Inflammatory macrophage (primary cell): ENCODE measurements around the gene CAMSAP2.

Experiments
- DNase-seq, 2 donors: peaks; one replicate each; pipeline ENCODE4 v3.0.0-alpha.2; 2020 to 2022

CAMSAP2 gene

DNA sequence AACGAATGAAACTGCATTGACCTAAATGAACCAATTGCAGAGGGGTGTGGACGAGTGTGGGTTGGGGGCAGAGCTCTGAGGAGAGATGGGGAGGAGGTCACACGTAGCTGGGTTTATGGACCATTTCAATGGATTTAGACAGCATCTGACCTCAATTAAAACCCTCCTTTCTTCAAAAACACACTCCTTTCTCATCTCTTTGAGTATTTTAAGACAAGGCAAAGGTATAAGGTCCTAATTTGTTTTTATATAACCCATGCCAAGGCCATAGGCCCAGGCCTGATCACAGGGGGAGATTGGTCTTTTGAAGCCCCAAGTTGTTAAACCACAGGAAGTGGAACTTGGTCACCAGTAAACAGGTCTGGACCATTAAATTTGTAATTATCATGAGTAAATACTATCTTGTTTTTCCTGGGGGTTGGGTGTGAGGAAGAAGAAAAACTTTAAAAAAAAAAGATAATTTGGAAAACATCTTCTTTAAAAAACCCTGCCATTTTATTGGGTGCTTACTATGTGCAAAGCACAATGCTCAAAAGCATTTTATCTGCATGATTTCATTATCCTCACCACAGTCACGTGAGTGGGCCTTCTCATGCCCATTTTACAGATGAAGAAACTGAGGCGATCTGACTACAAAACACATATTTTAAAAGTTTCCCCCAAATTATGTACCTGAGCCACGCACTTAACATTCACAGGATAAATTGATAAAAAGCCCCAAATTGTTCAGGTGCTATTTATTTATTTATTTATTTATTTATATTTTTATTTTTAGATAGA lies 147.1 kb downstream of the CAMSAP2 start:
- DNase-seq: no peak

DNA sequence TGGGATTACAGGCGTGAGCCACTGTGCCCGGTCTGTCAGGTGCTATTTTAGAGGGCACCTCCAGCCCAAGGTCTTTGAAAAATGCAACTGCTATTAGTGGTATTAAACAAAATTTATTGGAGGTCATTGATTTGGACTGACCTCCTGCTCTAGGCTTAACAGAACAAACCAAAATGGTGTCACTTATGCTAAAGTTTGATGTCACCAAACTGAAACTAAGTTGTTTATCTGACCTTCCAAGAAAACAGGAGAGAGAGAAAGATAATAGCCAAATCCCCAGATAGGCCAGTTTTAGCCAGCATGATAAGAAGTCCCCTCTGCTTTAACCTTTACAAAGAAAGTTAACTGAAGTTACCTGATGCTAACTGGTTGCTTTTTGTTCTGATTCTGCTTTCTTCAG lies 147.9 kb downstream of the CAMSAP2 start:
- DNase-seq: no peak

DNA sequence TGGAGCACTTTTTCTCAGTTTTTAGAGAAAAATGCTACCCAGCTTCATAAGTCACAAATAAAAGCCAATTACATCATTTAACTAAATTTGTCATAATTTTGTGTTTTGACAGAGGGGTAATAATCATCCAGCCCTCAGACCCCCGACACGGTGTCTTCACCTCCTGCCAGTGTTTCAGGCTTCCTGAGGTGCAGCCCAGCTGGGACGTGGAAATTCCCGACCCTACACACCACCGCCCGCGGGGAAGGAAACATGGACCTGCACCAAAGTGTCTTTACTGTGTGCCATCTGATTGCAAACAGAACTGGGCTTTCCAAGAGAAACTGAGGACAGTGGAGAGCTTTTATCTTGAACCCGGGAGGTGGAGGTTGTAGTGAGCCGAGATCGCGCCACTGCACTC lies 148.3 kb downstream of the CAMSAP2 start:
- no peak for DNase-seq

DNA sequence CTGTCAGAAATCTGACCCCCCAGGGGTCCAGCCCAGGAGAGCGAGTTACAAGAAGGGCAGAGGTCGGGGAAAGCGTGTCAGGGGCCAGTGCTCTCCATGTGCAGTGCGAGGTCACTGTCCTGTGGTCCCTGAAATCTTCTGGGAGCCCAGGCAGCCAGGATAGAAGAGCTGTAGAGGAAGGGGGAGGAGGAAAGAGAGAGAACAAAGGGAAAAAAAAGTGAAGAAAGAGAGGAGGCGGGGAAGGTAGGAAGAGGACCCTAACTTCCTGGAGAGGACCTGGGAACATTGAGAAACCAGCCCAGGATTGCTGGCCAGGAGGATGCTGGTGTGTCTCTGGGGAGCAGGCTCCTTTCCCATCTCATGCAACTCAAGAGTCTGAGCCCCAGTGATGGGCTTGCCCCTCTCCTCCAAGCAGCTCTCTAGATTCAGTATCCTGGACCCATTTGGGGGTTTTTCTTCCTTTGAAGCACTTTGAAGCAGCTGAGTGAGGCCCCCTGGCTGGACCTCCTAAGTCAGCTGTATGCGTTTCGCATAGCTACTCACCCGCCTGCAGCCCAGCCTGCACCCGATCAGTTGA lies 149.2 kb downstream of the CAMSAP2 start:
- DNase-seq: no peak

DNA sequence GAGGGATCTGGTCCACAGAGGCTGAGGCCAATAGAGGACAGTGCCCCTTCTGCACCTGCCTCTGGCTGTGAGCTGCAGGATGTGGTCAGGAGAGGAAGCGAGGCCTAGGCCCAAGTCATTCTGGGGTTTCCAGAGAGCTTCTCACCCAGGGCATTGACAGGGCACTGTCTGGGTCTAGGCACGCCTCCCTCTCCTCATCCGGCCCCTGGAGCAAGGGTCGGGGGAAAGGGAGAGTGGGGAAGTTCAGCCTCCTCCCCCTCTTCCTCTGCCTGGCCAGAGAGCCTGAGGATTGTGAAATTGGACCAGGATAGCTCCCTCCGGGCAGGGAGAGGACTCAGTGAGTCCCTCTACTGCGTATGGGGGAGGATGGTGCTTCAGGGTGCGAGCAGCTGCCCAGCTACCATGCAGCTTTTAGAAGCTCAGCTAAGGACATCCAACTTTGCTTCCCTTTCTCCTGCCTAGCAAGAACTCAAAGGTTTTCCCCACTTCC lies 149.7 kb downstream of the CAMSAP2 start:
- peak; percentile 11 to 25 for DNase-seq

DNA sequence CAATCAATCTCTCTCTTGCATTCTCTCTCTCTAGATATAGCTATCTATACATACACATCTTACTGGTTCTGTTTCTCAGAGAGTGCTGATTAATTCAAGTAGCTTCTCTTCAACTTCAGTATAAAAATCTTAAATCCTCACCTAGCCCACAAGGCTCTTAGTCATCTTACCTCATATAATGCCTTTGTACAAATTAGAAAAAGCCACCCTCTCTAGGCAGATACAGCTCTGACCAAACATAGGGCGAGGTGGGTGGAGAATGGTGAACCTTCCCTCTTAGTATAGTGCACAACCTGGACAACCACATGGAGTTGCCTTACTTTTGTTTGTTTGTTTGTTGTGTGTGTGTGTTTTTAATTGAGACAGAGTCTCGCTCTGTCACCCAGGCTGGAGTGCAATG lies 150.9 kb downstream of the CAMSAP2 start:
- no peak for DNase-seq

DNA sequence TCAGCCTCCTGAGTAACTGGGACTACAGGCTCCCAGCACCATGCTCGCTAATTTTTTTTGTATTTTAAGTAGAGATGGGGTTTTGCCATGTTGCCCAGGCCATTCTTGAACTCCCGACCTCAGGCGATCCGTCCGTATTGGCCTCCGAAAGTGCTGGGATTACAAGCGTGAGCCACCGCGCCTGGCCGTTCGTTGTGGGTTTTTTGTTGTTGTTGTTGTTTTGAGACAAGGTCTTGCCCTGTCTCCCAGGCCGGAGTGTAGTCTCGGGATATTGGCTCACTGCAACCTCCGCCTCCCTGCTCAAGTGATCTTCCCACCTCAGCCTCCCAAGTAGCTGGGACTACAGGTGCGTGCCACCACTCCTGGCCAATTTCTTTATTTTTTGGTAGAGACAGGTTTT lies 151.3 kb downstream of the CAMSAP2 start:
- no peak for DNase-seq

DNA sequence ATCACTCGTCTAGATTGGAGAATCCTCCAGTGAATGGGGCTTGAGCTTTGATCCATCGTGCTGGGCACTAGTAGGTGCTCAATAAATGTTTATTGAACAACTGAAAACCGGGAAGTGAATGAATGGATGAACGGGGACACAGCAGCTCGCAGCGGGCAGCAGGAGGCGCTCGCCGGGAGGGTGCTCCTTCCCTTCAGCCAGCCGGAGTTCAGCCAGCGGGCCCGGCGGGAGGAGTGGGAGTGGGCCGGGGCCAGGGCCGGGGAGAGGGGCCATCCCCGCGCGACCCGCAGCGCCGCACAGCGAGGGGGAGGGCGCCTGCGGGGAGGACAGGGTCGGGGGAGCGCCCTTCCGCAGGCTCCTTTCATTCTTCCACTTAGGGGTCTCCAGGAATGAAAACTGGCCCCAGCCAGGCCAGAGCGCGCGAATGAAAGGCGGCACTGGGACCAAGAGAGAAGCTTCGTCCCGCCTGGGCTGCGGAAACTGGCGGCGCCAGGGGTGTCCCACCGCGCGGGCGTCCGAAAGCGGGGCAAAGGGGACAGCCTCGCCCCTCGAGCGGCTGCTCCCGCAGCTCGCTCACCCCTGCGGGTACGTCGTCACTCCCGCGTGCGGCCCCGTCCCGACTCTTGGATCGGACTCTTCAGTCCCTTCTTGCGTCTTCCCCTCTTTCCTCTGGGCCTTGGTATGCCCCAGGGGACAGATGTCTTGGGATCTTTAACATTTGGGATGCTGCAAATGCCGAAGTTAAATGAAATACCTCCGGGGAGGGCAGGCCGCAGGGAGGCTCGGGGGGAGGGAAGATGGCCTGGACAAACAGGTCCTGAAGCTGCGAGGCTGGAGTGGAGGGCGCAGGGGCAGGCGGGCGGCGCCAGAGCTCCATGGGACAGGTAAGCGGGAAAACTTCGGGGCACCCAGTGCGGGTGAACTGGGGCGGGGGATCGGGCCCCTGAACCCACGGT lies 152.4 kb downstream of the CAMSAP2 start:
- peak in 1 of 2 donors; percentile 36 for DNase-seq

DNA sequence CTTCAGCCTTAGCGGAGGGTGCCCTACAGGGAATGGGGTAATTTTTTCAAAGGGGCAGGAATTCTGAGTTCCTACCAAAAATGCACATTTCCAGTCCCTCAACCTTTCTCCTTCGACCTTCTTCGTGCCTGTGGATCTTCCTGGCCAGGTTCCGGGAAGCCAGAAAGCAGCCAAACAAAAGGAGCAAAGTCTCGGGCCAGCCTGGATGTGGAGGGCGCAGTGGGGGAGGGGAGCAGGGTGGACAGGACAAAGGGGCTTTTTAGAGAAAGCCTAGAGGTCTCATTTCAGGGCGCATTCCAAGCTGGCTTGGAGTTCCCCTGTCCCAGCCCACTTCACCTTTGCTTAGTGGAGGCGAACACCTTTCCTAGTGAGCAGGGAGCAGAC lies 153.1 kb downstream of the CAMSAP2 start:
- no peak for DNase-seq

DNA sequence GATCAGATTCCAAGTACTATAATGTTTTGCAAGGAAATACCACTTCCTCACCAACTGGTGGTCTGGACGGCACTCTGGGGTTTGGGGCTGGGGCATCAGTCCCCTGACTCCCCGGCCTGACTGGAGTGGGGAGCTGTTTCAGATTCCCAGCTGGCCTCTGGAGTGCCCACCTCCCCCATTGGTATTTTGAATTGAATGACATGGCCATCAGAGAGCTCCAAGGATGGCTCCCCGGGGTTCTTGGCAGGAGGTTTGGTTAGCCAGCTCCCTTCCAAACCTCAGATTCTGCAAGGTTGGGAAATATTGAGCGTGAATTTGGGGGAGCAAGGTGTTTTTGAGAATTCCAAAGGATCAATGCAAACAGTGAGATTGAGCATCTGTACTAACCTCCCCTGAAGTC lies 153.9 kb downstream of the CAMSAP2 start:
- DNase-seq: no peak

DNA sequence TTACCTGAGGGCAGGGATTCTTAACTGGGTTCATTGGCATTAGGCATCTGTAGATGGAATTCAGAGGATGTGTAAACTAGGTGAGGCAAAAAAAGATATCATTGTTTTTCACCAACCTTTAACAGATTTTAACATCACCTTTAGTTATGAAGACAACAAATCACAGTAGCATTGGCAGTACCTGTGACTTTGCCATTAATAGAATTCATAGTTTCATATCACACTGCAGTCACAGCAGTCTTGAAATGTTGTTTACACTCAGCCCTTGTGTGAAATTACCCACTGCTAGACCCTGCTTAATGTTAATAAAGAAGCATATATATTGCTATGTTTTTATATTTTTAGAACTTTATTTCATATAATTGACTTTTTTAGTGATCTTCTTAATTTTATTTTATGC lies 154.3 kb downstream of the CAMSAP2 start:
- DNase-seq: no peak

DNA sequence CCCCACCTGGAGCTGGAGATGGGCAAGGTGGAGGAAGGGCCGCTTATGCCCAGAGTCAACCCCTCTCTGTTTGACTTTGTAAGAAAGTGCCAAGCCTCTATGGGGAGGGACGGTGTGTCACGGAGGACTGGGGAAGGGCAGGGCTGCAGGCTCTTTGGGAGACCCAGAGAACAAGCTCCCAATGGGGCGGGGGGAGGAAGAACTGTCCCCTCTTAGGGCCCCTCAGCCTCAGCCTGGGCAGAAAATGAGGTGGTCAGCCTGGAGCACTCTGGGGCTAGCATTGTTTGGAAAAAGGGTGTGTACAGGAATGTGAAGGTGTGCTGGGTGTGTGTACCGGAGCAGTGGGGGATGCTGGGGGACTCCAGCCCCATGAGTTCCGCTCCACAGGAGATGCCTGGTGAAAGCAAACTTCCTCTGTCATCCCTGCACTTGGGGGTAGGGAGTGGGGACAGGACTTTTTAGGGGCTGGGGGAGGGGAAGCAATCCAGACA lies 154.8 kb downstream of the CAMSAP2 start:
- no peak for DNase-seq

DNA sequence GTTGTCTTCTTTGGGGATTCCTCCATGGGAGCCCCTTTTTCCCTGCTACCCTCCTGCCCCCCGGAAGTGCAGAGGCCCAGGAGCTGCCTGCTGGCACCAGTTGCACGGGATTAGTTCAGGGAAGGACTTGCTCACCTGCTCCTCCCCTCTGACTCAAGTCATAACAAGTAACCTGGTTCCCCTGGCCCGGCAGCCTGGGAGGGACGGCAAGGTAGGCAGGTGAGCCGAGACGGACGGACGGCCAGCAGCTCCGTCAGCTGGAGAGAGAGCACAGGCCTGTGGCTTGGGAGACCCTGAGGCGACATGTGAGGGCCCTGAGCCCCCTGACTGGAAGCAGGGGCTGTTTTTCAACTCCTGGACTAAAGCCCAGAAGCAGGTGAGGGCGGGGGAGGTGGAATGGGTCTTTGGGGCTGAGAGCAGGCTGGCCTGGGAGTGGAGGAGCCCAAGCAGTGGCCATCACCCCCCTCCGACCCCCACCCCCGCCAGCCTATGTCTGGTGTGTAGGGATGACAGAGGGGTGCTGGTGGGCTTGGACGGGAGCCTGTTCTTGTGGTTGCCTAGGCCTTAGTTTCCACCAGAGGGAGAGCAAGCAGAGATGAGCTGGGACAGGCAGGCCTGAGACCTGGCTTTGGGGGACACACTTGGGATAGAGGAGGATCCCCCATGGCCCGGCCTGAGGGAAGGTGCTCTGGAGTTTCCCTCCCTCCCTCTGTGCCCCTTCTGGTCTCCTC lies 156.2 kb downstream of the CAMSAP2 start, which contains the start of gene INAVA:
Gene INAVA (plus strand): TSS at position 189 of the 731 bp plus-strand sequence. CDS start 3,501 bp downstream, outside the sequence.
- DNase-seq: no peak

DNA sequence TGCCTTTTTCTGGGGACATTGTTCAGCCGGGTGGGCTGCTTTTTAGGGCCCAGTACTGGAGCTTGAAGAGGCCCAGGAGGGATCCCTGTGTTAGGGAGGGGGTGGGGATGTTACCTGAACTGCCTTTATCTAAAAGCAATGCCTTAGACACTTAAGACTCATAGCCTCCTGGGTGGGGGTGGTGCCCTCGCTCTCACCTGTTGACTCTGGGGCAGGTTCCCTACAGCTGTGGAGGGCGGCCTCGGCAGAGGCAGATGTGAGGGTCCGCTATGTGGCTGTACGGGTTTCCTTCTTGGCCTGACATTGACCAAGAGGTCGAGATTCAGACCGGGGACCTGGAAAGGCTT lies 156.7 kb downstream of the CAMSAP2 start:
- DNase-seq: no peak

DNA sequence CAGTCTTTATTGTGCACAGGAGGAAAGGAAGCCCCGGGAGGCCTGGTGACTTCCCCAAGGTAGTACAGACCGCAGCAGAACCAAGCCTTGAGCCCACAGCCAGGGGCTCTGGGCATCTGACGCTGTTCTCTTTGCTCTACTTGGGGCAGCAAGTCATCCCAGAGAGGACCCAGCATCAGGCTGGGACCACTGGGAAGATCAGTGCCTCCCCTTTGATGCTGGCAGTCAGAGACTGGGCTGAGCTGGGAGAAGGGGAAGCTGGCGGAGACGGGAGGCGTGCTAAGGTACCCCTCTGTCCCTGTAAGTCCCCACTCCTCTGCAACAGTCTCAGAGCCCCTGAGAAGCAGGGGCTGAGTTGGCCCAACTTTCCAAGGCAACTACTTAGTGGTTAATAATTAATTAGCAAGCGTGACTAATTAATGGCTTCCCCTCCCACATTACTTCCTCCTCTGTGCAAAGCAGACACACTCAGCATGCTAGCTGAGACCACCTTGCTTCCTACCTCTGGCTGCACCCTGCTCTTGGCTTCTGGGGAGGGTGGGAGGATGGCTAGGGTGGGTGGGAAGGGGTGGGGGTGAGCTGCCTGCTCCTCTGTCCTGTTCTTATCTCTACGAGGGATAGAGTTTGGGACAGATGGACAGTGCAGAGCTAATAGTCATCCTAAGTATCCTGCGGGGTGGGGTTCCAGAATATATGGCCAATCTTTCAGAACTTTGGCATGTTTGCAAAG lies 157.3 kb downstream of the CAMSAP2 start:
- DNase-seq: no peak

DNA sequence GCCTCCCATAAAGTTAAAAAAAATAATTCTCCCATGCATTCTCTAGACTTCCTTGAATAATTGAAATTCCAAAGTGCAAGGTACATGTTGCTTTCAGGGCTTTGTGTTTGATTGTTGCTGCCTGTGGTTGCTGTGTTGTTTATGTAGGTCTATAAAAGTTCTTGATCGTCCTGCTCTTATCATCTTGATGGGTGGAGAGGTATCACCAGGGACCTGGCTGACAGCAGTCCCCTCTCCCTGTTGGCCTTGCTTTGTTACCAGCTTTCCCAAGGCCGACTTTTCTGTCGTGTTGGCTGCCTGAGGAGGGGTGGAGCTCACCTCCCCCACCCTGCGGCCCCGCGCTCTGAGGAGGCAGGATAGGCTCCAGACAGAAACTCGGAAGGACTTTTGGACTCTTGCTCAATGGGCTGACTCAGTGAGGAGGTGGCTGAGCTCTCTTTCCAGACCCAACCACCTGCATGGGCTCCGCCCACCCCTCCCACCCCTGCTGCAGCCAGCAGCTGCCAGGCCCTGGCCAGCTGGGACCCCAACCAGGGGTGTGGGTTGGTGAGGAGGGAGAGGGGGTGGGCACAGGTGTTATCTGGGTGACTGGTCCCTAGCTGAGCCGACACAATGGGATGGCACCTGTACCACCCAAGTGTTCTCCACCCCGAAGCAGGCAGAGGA lies 158.0 kb downstream of the CAMSAP2 start:
- DNase-seq: peak in 1 of 2 donors; percentile 51

DNA sequence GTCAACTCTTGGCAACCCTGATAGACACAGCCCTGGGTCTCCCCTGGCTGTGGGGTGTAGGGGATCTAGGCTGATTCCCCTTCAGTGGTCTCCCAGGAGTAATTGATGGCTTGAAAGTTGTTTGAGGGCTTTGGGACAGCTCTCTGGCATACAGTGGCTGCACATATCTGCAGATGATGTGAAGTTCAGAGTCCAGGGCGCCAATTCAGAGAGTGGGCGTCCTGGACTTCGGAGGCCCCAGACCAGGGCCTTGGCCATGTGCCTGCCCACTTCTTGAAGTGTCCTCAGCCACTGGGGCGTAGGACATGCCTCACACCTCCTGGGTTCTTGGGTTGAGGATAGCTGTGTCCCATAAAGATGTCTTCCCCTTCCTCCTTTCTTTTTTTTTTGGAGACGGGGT lies 158.6 kb downstream of the CAMSAP2 start:
- no peak for DNase-seq

DNA sequence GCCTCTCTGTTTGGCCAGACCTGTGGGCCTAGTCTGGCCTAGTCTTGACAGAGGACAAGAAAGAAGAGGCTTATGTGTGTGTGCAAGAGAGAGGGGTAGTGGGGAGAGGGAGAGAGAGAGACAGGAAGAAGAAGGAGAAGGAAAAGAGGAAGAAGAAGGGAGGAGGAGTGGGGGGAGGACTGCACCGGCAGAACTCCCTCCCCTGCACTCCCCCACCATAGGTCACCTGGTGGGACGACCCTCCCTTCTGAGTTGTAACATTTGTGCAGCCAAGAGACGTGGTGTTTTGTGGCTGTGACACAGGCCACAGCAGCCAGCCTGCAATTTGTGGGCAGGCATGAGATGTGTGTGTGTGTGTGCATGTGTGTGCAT lies 160.3 kb downstream of the CAMSAP2 start:
- DNase-seq: no peak

DNA sequence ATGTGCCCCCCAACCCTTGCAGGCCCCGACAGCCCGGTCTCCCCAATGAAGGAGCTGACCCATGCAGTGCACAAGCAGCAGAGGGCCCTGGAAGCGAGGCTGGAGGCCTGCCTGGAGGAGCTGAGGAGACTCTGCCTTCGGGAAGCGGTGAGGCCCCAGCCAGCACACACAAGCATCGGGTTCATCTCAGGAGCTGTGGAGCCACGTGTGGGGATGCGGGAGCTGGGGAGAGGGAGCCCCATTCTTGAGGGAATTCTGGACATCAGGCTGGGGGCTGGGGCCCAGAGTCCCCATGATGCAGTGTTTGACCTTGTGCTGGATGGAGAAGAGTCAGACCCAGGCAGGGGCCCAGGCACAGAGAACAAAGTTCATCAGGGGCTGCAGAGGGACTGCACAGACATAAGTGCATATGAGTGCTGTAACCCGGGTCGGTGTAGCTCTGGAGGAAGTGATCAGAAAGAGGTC lies 160.8 kb downstream of the CAMSAP2 start:
- no peak for DNase-seq

DNA sequence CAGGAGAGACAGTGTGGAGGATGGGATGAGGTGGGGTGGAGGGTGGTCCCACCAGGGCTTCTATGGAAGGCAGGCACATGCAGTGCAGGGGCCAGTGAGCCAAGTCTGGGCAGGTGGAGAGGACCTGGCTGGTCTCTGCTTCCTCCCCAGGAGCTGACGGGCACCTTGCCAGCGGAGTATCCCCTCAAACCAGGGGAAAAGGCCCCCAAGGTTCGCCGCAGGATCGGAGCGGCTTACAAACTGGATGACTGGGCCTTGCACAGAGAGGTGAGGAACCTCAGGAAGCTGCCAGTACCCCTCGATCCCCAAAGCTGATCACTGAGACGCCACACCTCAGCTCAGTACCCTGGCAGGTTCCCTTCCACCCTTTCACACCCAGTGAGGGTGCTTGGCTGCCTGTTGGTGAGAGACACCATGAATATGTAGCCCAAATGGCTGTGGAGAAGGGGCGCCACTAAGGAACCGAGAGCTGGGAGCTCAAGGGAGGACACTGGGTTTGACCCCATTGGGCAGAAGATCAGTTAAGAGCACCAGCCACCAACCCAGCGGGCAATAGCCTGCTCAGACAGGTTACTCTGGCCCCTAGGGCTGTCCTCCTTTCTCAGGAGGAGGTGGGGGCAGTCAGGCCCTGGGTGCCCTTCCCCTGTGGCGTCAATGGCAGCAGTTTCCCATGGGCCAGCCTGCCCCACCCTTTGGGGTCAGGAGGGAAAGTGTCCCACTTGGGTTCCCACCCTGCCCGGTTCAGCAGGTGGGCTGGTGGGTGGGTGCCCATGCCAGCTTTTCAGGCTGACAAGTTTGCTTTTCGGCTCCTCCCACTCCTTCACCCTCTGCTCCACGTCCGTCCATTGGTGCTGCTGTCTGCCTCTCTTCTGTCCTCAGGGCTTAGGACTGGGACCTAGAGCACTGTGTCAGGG lies 161.5 kb downstream of the CAMSAP2 start:
- DNase-seq: no peak
